OCI-M2 (cell line): ENCODE data around the gene NRAS.
A peak's percentile ranks its signal among the peaks of the same experiment; 100 is the strongest.

Experiments
- DNase-seq: peaks from one replicate; lab custom pipeline; 2025; ENCODE audit not compliant: unreplicated experiment; lab: John Stamatoyannopoulos, UW

NRAS gene

GRCh38 chr1:114685851-114686250, 30.7 kb downstream of the NRAS start:
- no peak for DNase-seq

GRCh38 chr1:114677691-114678090, 38.9 kb downstream of the NRAS start:
- no peak for DNase-seq

- DNase-seq = no peak
Observed at GRCh38 chr1:114676115-114676514, 40.5 kb downstream of the NRAS start.

- DNase-seq = no peak
Observed at GRCh38 chr1:114671939-114672275, 44.7 kb downstream of the NRAS start.

- no peak for DNase-seq
Observed at GRCh38 chr1:114671011-114671938, 45.3 kb downstream of the NRAS start.

- peak; percentile 21 for DNase-seq
Observed at GRCh38 chr1:114670083-114671010, 46.2 kb downstream of the NRAS start.

- no peak for DNase-seq
Observed at GRCh38 chr1:114669562-114670082, 46.9 kb downstream of the NRAS start, which contains the start of gene DENND2C. TSS of gene DENND2C (minus strand) at chr1:114670049. CDS start at chr1:114625984, 44,065 bp downstream.

GRCh38 chr1:114668784-114669561, 47.6 kb downstream of the NRAS start:
- no peak for DNase-seq

GRCh38 chr1:114668373-114668772, 48.2 kb downstream of the NRAS start:
- no peak for DNase-seq

GRCh38 chr1:114666954-114667353, 49.6 kb downstream of the NRAS start:
- no peak for DNase-seq

- DNase-seq = no peak
Observed at GRCh38 chr1:114660238-114660637, 56.3 kb downstream of the NRAS start.
